Frontal cortex (tissue), 1 donor: ENCODE measurements around the gene HOXA5. TPM values are rescaled to one million over a fixed set of nuclear protein-coding genes. Genes with fewer than 3 reads are reported as not detected.

Experiments used
- small RNA-seq: library from RNA; depleted of rRNA; stranded (forward); fragments of <200 nt; gene quantifications from one replicate; pipeline ENCODE3, GENCODE V24; 2014
- total RNA-seq: library from RNA; depleted of rRNA; stranded (reverse); fragments of >200 nt; gene quantifications from one replicate; pipeline ENCODE4 v1.2.3, GENCODE V29; 2014

Gene HOXA5
- total RNA-seq, 1 donor from 2014 or later, result not detected

Small RNA genes lying within 50 kb of the gene (small RNA-seq; reads per million reads assigned to genes)
- gene AC004080.5 (not detected), gene RF01977 (not detected), gene RF02140 (not detected), gene RF02141 (not detected)

Other genes with a start within 250 kb of the HOXA5 start
- gene HOXA1, start 47.7 kb downstream of the HOXA5 start, total RNA-seq, result not detected
- not detected for gene HOXA2, start 41.0 kb downstream of the HOXA5 start, total RNA-seq
- gene HOXA4, start 12.9 kb downstream of the HOXA5 start, total RNA-seq, result not detected
- not detected for gene HOXA6, start 4.1 kb upstream of the HOXA5 start, total RNA-seq
- gene HOXA3, start 8.9 kb upstream of the HOXA5 start, total RNA-seq, result not detected
- gene HOXA7, start 13.0 kb upstream of the HOXA5 start, total RNA-seq, result not detected
- gene HOXA9, start 21.9 kb upstream of the HOXA5 start, total RNA-seq, result not detected
- gene HOXA10, start 30.6 kb upstream of the HOXA5 start, total RNA-seq, result not detected
- gene HOXA11, start 41.6 kb upstream of the HOXA5 start, total RNA-seq, result not detected
- not detected for gene HOXA13, start 56.4 kb upstream of the HOXA5 start, total RNA-seq
- not detected for gene EVX1, start 99.1 kb upstream of the HOXA5 start, total RNA-seq